GM12874 (cell line): ENCODE data around the gene EPHA8.

ENCODE experiments used
- CTCF ChIP-seq: IDR thresholded peaks from 2 replicates; pipeline ENCODE4 v1.5.1; 2011; ENCODE audit warnings: low read depth, mild to moderate bottlenecking, control low read depth, low read length, moderate library complexity; ENCODE audit not compliant: insufficient read depth

The EPHA8 gene

GRCh38 chr1:22602060-22602740, 38.9 kb downstream of the EPHA8 start:
- TF ChIP-seq CTCF: no peak

GRCh38 chr1:22606161-22606560, 42.9 kb downstream of the EPHA8 start:
- TF ChIP-seq CTCF: no peak

GRCh38 chr1:22607154-22607553, 43.9 kb downstream of the EPHA8 start:
- TF ChIP-seq CTCF: no peak

GRCh38 chr1:22608361-22608760, 45.1 kb downstream of the EPHA8 start:
- TF ChIP-seq CTCF: no peak

GRCh38 chr1:22609291-22609690, 46.0 kb downstream of the EPHA8 start:
- TF ChIP-seq CTCF: no peak

GRCh38 chr1:22611530-22611947, 48.2 kb downstream of the EPHA8 start:
- TF ChIP-seq CTCF: no peak

- no peak for TF ChIP-seq CTCF
Observed at GRCh38 chr1:22612671-22613571, 49.6 kb downstream of the EPHA8 start.
